Left lobe of liver (tissue), 2 donors: Measurements from ENCODE around the gene WNT10A. TPM values are rescaled to one million over a fixed set of nuclear protein-coding genes. Genes with fewer than 3 reads are reported as not detected.
"Not testable (repeated sequence)": the region's sequence is repeated elsewhere in the genome, so short reads cannot be mapped to it uniquely, and the experiment has no call there.

Experiments used
- ATAC-seq: fragments of 200-7000 bp; cut with Tn5 transposase; one replicate; pipeline ENCODE4 v1.9.1; 2020; ENCODE audit warnings: mild to moderate bottlenecking, moderate library complexity
- DNase-seq: peaks from one replicate; pipeline ENCODE4 v3.0.0-alpha.2; 2020; ENCODE audit warnings: low spot score
- total RNA-seq: library from RNA; stranded (reverse); gene quantifications from one replicate; pipeline ENCODE4 v1.2.1, GENCODE V29; 2021
- donor health status: DM: no; HTN: no; CAD: no; lungs with moderate emphysema.
- donor health status: DM: no; HTN: yes; CAD: no.

Gene WNT10A
- total RNA-seq, 1 donor from 2014 or later = not detected

- DNase-seq = no peak
- ATAC-seq = no peak
Measured at GRCh38 chr2:218927876-218928275, 47.2 kb downstream of the WNT10A start.

DNA sequence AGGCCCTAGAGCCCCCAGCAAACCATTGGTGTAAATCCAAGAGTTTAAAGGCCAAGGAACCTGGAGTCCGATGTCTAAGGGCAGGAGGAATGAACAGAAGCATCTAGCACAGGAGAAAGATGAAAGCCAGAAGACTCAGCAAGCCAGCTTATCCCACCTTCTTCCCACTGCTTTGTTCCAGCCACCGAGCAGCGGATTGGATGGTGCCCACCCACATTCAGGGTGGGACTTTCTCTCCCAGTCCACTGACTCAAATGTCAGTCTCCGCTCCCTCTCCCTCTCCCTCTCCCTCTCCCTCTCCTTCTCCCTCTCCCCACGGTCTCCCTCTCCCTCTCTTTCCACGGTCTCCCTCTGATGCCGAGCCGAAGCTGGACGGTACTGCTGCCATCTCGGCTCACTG lies 49.8 kb downstream of the WNT10A start:
- not testable (repeated sequence) for ATAC-seq

DNA sequence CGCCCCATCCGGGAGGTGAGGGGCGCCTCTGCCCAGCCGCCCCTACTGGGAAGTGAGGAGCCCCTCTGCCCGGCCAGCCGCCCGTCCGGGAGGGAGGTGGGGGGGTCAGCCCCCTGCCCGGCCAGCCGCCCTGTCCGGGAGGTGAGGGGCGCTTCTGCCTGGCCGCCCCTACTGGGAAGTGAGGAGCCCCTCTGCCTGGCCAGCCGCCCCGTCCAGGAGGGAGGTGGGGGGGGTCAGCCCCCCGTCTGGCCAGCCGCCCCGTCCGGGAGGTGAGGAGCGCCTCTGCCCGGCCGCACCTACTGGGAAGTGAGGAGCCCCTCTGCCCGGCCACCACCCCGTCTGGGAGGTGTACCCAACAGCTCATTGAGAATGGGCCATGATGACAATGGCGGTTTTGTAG lies 51.1 kb downstream of the WNT10A start:
- ATAC-seq, DNase-seq: not testable (repeated sequence)

More for the DNA sequence above, 49.8 kb downstream of the WNT10A start:
- not testable (repeated sequence) for DNase-seq

Other genes starting within 250 kb of the WNT10A start
- gene ZNF142, start 221.2 kb upstream of the WNT10A start, total RNA-seq = 9.8 TPM
- gene BCS1L, start 221.2 kb upstream of the WNT10A start, total RNA-seq = 38.7 TPM
- gene RNF25, start 208.8 kb upstream of the WNT10A start, total RNA-seq = 9.0 TPM
- 16.0 TPM for gene STK36, start 208.8 kb upstream of the WNT10A start, total RNA-seq
- 7.4 TPM for gene TTLL4, start 170.0 kb upstream of the WNT10A start, total RNA-seq
- gene CYP27A1, start 98.7 kb upstream of the WNT10A start, total RNA-seq = 263 TPM
- not detected for gene PRKAG3, start 49.0 kb upstream of the WNT10A start, total RNA-seq
- 0.28 TPM for gene WNT6, start 21.0 kb upstream of the WNT10A start, total RNA-seq
- gene CDK5R2, start 78.8 kb downstream of the WNT10A start, total RNA-seq = not detected
- not detected for gene FEV, start 104.3 kb downstream of the WNT10A start, total RNA-seq
- not detected for gene CRYBA2, start 112.6 kb downstream of the WNT10A start, total RNA-seq
- gene CFAP65, start 160.7 kb downstream of the WNT10A start, total RNA-seq = 0.05 TPM
- gene IHH, start 180.1 kb downstream of the WNT10A start, total RNA-seq = 4.9 TPM